AG09319 (cell line): ENCODE data around the gene RNF220.

Experiments
- DNase-seq: peaks from one replicate; pipeline ENCODE4 v3.0.0-alpha.2; 2010; ENCODE audit warnings: low read depth; ENCODE audit errors: extremely low read depth
- CTCF ChIP-seq: IDR thresholded peaks from 2 replicates; pipeline ENCODE4 v1.5.1; 2011; ENCODE audit warnings: low read depth, mild to moderate bottlenecking, inconsistent platforms, low read length, moderate library complexity

Gene RNF220

GRCh38 chr1:44408212-44408582 is 3.1 kb downstream of the RNF220 start:
- no peak for DNase-seq
- no peak for TF ChIP-seq CTCF

- TF ChIP-seq CTCF: no peak
- DNase-seq: no peak
These were observed 3.9 kb downstream of the RNF220 start for GRCh38 chr1:44408632-44409602.

GRCh38 chr1:44409757-44410156 is 4.7 kb downstream of the RNF220 start:
- no peak for TF ChIP-seq CTCF
- DNase-seq: no peak

GRCh38 chr1:44411861-44412260 is 6.8 kb downstream of the RNF220 start:
- no peak for TF ChIP-seq CTCF

GRCh38 chr1:44412601-44413000 is 7.5 kb downstream of the RNF220 start:
- DNase-seq: no peak
- no peak for TF ChIP-seq CTCF

More at GRCh38 chr1:44411861-44412260, 6.8 kb downstream of the RNF220 start:
- no peak for DNase-seq

- TF ChIP-seq CTCF: no peak
- DNase-seq: no peak
These were observed 8.7 kb downstream of the RNF220 start for GRCh38 chr1:44413740-44414139.

- TF ChIP-seq CTCF: no peak
- DNase-seq: no peak
These were observed 10.0 kb downstream of the RNF220 start for GRCh38 chr1:44415013-44415412.
